ENCODE data around the gene PCLO. TPM values are rescaled to one million over a fixed set of nuclear protein-coding genes. Genes with fewer than 3 reads are reported as not detected.

PCLO gene
- total and polyA plus RNA-seq, 9 of the 15 experiments (the other 6 are each of a cell fraction or from before 2014, with no cell fraction given): under 0.01 to 0.01 TPM; not detected in 7

DNA sequence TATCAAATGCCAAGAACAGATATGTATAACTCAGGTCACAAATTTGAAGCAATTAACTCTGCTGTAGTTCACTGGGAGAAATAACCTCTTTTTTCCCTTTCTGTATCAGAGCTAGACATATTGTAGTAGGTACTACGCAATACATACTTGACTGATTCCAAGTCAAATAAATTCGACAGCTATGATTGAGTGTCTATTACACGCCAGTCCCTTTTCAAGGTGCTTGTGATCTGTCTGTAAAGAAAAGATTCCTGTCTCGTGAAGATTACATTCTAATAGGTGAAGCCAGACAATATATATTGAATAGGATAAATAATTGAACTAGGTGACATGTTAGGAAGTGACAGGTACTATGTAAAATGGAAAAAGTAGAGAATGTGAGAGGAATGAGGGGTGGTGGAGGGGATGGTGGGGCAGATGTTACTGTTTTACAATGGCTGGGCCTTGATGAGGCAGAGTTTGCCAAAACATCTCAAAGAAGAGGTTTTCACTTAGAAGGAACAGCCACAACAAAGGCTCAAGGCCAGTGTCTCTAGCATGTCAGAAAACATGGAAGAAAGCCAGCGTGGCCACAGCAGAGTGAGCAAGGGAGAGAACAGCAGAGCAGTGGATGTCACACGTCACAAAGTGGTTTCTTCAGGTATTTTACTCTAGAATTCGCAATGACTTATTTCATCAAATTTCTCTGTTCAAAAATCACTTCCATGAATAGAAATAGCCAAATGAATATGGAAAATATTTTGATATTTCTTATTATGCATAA lies 436.5 kb downstream of the PCLO start (continued):
- TF ChIP-seq, protein P1, sequence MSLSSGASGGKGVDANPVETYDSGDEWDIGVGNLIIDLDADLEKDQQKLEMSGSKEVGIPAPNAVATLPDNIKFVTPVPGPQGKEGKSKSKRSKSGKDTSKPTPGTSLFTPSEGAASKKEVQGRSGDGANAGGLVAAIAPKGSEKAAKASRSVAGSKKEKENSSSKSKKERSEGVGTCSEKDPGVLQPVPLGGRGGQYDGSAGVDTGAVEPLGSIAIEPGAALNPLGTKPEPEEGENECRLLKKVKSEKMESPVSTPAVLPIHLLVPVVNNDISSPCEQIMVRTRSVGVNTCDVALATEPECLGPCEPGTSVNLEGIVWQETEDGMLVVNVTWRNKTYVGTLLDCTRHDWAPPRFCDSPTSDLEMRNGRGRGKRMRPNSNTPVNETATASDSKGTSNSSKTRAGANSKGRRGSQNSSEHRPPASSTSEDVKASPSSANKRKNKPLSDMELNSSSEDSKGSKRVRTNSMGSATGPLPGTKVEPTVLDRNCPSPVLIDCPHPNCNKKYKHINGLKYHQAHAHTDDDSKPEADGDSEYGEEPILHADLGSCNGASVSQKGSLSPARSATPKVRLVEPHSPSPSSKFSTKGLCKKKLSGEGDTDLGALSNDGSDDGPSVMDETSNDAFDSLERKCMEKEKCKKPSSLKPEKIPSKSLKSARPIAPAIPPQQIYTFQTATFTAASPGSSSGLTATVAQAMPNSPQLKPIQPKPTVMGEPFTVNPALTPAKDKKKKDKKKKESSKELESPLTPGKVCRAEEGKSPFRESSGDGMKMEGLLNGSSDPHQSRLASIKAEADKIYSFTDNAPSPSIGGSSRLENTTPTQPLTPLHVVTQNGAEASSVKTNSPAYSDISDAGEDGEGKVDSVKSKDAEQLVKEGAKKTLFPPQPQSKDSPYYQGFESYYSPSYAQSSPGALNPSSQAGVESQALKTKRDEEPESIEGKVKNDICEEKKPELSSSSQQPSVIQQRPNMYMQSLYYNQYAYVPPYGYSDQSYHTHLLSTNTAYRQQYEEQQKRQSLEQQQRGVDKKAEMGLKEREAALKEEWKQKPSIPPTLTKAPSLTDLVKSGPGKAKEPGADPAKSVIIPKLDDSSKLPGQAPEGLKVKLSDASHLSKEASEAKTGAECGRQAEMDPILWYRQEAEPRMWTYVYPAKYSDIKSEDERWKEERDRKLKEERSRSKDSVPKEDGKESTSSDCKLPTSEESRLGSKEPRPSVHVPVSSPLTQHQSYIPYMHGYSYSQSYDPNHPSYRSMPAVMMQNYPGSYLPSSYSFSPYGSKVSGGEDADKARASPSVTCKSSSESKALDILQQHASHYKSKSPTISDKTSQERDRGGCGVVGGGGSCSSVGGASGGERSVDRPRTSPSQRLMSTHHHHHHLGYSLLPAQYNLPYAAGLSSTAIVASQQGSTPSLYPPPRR (CRISPR knock-in tag; IDR thresholded peaks at IDR 0.05; ENCODE audit: borderline replicate concordance): no peak

DNA sequence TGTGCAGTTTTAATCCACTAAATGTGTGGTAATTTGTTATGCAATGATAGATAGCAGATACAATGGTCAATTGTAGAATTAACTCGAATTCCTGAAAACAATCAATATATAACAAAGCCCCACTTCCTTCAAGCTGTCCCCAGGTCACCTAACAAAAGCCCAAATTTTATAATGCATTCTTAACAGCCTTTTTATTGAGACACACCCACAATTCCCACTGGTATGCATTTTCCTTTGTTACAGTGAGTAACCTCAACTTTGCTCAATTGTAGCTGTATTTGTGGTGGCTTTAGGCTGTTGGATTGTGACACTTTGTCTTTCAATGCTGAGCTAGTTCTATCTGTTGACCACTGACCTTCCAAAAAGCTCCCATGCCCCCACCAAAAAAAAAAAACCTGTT lies 439.3 kb downstream of the PCLO start:
- Histone ChIP-seq H3K4me3 (no peak overlapping the region), H4K20me1 (replicated peaks; ENCODE audit: control insufficient read depth, insufficient read depth, low read length) (no peaks in the 10 kb centered on the region), H3K36me3 (ENCODE audit: control insufficient read depth, insufficient read depth, low read length) (no peaks in the 10 kb centered on the region), H3K27ac (ENCODE audit: extremely low read depth, low read depth, low read length) (no peak overlapping the region), H3K9me3 (replicated peaks; ENCODE audit: control insufficient read depth, insufficient read depth, low read depth, low read length) (no peaks in the 10 kb centered on the region; the same call in 1 of the 2 replicates), H3K4me2 (ENCODE audit: insufficient read depth, low read length) (no peak overlapping the region), H2AFZ (ENCODE audit: low read depth, low read length) (no peak overlapping the region), H3K27me3 (ENCODE audit: control insufficient read depth in 2 of 2, insufficient read depth in 2 of 2, low read length in 2 of 2) (no peaks in the 10 kb centered on the region), H3K9me1 (ENCODE audit: control insufficient read depth, insufficient read depth, low read length) (no peaks in the 10 kb centered on the region), H3K79me2 (ENCODE audit: control insufficient read depth, insufficient read depth, low read length) (no peaks in the 10 kb centered on the region), H3K9ac (ENCODE audit: insufficient read depth in 1 of 2, low read depth in 2 of 2, low read length in 2 of 2) (no peak overlapping the region), H3K4me1 (replicated peaks in 1 of 2; ENCODE audit: control insufficient read depth in 2 of 2, insufficient read depth in 2 of 2, low read length in 2 of 2) (no peaks in the 10 kb centered on the region)
- BruUV-seq (replicated peaks): no TSS peak
- no peak for DNase-seq (ENCODE audit: extremely low read depth in 1 of 4, low spot score in 3 of 4)
- ChIA-PET POLR2A (interaction anchor here (0.6 kb wide), 2 partner anchors 43 to 1988 kb away, joined by 3 read pairs; no protein-coding TSS in a partner anchor), CTCF (ENCODE audit: low intra/inter-chr PET ratio) (no interaction called here)
- in situ Hi-C loops (cut with MboI) (no loop called here), intact Hi-C loops (cut with micrococcal nuclease) (no loop called here)
- 0% methylated on average over 1 of the region's 1 CpG for WGBS (ENCODE audit: insufficient coverage, low coverage, missing lambda C conversion rate)
- no peak for ATAC-seq
- FAIRE-seq: no peak
- TF ChIP-seq SP1 (CRISPR knock-in tag; IDR thresholded peaks at IDR 0.05) (no peak), CXXC5 (CRISPR knock-in tag; IDR thresholded peaks at IDR 0.05) (no peak), GATAD2A (IDR thresholded peaks at IDR 0.05) (no peak)
- TF ChIP-seq, protein P2, sequence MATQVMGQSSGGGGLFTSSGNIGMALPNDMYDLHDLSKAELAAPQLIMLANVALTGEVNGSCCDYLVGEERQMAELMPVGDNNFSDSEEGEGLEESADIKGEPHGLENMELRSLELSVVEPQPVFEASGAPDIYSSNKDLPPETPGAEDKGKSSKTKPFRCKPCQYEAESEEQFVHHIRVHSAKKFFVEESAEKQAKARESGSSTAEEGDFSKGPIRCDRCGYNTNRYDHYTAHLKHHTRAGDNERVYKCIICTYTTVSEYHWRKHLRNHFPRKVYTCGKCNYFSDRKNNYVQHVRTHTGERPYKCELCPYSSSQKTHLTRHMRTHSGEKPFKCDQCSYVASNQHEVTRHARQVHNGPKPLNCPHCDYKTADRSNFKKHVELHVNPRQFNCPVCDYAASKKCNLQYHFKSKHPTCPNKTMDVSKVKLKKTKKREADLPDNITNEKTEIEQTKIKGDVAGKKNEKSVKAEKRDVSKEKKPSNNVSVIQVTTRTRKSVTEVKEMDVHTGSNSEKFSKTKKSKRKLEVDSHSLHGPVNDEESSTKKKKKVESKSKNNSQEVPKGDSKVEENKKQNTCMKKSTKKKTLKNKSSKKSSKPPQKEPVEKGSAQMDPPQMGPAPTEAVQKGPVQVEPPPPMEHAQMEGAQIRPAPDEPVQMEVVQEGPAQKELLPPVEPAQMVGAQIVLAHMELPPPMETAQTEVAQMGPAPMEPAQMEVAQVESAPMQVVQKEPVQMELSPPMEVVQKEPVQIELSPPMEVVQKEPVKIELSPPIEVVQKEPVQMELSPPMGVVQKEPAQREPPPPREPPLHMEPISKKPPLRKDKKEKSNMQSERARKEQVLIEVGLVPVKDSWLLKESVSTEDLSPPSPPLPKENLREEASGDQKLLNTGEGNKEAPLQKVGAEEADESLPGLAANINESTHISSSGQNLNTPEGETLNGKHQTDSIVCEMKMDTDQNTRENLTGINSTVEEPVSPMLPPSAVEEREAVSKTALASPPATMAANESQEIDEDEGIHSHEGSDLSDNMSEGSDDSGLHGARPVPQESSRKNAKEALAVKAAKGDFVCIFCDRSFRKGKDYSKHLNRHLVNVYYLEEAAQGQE (IDR thresholded peaks at IDR 0.05; ENCODE audit: borderline replicate concordance): no peak
- TF ChIP-seq, protein P2 (CRISPR knock-in tag; IDR thresholded peaks at IDR 0.05; ENCODE audit: low read depth): no peak
